BJ (cell line): ENCODE results near the gene GBF1. TPM values are rescaled to one million over a fixed set of nuclear protein-coding genes. Genes with fewer than 3 reads are reported as not detected.

Experiments used
- CTCF ChIA-PET: fragments of 350-600 bp; formaldehyde crosslinking; extraction: SDS; loops from one replicate; lab custom pipeline; 2021; ENCODE audit warnings: antibody characterized with exemption, inconsistent platforms; lab: Yijun Ruan, JAX
- POLR2A ChIA-PET: fragments of 300-600 bp; sonication (Branson Sonifier 250); formaldehyde crosslinking; extraction: SDS; loops from one replicate; lab custom pipeline; 2021; ENCODE audit warnings: antibody characterized with exemption; lab: Charles Lee
- DNase-seq: peaks from one replicate; pipeline ENCODE4 v3.0.0-alpha.2; 2011; ENCODE audit warnings: low read depth
- H3K27me3 ChIP-seq: 2 replicates; pipeline ENCODE4 v1.6.0; 2011; ENCODE audit warnings: low read length; ENCODE audit not compliant: control insufficient read depth, insufficient read depth
- H3K36me3 ChIP-seq: 2 replicates; pipeline ENCODE4 v1.5.1; 2011; ENCODE audit warnings: low read length; ENCODE audit not compliant: control insufficient read depth, insufficient read depth
- H3K4me3 ChIP-seq: 2 replicates; pipeline ENCODE4 v1.5.1; 2011; ENCODE audit warnings: low read depth, mild to moderate bottlenecking, control low read depth, low read length
- polyA plus RNA-seq: library from polyadenylated mRNA; depleted of rRNA; stranded (reverse); fragments of >200 nt; gene quantifications from 2 replicates; pipeline ENCODE4 v1.2.3, GENCODE V29; 2011
- TF ChIP-seq, protein P1 (sequence below): IDR thresholded peaks from 2 replicates; pipeline ENCODE4 v1.5.1; 2011; ENCODE audit warnings: low read depth, mild to moderate bottlenecking, control low read depth, inconsistent platforms, low read length, moderate library complexity; ENCODE audit not compliant: insufficient read depth

GBF1 gene
- polyA plus RNA-seq, 1 experiment, result 28.4 TPM

DNA sequence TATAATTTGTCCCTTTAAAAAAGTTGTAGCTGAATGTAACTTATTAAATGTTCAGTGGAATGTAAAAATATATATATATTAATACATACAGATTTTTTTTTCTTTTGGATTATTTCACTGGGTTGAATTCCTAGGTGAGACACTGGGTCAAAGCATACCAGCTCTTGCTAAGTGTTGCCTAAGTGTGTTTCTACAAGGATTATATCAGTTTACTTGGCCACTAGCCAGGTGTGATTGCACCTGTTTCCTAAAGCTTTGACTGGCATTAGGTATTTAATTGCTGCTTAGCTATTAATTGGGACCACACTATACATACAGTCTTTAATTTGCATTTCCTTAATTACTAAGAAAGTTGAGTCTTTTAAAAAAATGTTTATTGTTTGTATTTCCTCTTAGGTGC is 24.7 kb upstream of the GBF1 start:
- no peak overlapping the region for H3K4me3 ChIP-seq
- no peak for DNase-seq
- TF ChIP-seq, protein P1, sequence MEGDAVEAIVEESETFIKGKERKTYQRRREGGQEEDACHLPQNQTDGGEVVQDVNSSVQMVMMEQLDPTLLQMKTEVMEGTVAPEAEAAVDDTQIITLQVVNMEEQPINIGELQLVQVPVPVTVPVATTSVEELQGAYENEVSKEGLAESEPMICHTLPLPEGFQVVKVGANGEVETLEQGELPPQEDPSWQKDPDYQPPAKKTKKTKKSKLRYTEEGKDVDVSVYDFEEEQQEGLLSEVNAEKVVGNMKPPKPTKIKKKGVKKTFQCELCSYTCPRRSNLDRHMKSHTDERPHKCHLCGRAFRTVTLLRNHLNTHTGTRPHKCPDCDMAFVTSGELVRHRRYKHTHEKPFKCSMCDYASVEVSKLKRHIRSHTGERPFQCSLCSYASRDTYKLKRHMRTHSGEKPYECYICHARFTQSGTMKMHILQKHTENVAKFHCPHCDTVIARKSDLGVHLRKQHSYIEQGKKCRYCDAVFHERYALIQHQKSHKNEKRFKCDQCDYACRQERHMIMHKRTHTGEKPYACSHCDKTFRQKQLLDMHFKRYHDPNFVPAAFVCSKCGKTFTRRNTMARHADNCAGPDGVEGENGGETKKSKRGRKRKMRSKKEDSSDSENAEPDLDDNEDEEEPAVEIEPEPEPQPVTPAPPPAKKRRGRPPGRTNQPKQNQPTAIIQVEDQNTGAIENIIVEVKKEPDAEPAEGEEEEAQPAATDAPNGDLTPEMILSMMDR, result no peak
- ChIA-PET POLR2A (no interaction called here), CTCF (interaction anchor here (1.0 to 5.0 kb wide), 3 partner anchors 11 to 258 kb away, joined by 3 to 35 read pairs (median 3); no protein-coding TSS in a partner anchor)
- peaks cover 14% of the 10 kb centered on the region for H3K27me3 ChIP-seq
- H3K36me3 ChIP-seq, result no peaks in the 10 kb centered on the region

DNA sequence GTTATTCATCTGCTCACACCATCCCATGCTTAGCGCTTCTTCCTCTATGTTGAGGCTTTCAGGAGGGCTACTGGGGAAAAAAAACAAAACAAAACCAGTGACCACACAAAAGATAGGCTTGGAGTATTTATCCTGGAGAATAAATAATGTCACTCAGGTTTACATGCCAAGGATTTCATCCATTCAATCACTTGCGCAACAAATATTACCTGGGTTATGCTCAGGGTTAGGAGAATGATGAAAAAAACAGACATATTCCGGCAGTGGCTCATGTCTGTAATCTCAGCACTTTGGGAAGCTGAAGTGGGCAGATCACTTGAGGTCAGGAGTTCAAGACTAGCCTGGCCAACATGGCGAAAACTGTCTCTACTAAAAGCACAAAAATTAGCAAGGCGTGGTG is 22.5 kb upstream of the GBF1 start:
- ChIA-PET POLR2A (no interaction called here), CTCF (interaction anchor here (1.3 to 5.0 kb wide), 2 partner anchors 8 to 130 kb away, joined by 3 to 35 read pairs; no protein-coding TSS in a partner anchor)
- H3K36me3 ChIP-seq, result no peaks in the 10 kb centered on the region
- no peak overlapping the region for H3K4me3 ChIP-seq
- TF ChIP-seq, protein P1, result no peak
- H3K27me3 ChIP-seq, result peaks cover 17% of the 10 kb centered on the region
- DNase-seq, result no peak

DNA sequence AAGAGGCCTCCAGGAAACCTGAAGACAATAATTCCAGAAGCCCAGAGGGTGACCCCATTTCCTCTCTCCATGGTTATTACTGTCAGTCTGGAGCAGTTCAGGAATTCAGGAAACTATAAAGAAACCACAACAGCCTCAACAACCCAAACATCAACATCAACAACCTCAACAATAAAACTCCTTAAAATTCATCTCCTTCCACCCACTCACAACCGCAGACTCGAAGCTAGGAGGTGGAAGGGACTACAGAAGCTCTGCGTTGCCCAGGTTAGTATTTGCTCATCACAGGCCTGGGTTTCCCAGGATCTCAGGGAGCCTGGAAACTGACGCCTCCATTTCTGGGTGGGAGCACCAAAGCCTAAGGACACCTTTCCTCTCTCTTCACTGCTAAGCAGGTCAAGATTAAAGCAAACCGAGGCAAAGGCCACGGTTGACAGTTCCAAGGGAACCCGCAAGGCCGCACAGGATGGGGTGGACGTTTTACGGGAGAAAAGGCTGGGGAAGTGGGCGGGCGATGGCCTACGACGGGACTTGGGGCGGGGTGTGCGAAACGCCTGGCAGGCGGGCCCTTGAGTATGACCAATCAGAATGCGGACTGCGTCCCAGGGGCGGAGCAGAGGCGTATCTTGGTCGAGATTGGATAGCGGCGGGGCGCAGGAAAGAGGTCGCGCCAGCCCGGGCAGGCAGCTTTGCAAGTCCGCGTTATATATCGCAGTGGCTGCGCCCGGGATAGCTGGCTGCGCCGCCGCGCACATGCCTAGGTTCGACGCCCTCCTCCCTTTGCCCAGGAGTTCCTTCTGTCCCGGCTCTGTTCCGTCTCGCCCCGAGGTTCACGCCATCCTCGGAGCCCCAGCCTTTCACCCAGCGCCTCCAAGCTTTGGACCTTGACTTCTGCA is 19.4 kb upstream of the GBF1 start, which contains the start of gene ELOVL3:
ELOVL3 (plus strand) TSS at position 654 of the 896 bp plus-strand sequence. CDS start 250 bp downstream, outside the sequence.
- peaks cover 25% of the 10 kb centered on the region for H3K27me3 ChIP-seq
- ChIA-PET CTCF (interaction anchor here (1.0 to 17.7 kb wide), 8 partner anchors 57 to 253 kb away, joined by 3 to 658 read pairs (median 14); partner anchors contain the start of gene PPRC1), POLR2A (interaction anchor here (0.6 kb wide), 1 partner anchor 173 kb away, joined by 3 read pairs; no protein-coding TSS in a partner anchor)
- H3K4me3 ChIP-seq, result peak within 1 kb of the TSS; percentile 14; the same call in 1 of the 2 replicates
- TF ChIP-seq, protein P1, result no peak
- DNase-seq, result peak; percentile 73
- no peaks in the 10 kb centered on the region for H3K36me3 ChIP-seq

DNA sequence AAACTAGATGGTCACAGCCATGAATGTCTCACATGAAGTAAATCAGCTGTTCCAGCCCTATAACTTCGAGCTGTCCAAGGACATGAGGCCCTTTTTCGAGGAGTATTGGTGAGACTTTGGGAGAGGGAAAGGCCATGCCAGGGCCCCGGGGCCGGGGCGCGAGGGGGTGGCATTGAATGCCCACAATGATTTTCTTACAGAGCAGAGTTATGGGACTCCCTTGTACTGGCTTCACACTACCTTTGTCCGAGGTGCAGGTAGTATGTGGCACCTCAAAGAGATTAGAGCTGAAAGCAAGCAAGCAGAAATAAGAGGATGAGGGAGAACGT is 18.8 kb upstream of the GBF1 start:
- no peaks in the 10 kb centered on the region for H3K36me3 ChIP-seq
- H3K27me3 ChIP-seq, result peaks cover 20% of the 10 kb centered on the region
- CTCF ChIA-PET, result interaction anchor here (1.0 to 17.7 kb wide), 9 partner anchors 10 to 253 kb away, joined by 3 to 658 read pairs (median 14); no protein-coding TSS in a partner anchor
- TF ChIP-seq, protein P1, result no peak
- H3K4me3 ChIP-seq, result no peak overlapping the region; the same call in 1 of the 2 replicates
- POLR2A ChIA-PET, result no interaction called here
- DNase-seq, result no peak

DNA sequence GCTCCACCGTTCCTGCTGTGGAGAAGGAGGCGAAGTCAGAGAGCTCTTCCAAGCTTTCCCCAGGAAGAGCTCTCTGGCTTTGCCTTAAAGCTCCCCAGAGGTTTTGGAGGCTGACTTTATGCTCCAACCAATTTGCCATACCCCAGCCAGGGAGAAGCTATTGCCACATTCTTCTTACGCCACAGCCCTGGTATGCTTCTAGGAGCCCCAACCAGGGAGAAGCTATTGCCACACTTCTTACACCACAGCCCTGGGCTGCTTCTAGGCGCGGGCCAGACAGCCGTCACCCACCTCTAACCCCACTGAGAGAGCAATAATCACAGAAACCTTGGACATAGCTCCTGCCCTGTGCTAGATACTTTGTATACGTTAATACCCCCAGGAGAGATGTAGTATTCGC is 18.3 kb upstream of the GBF1 start:
- no peak for DNase-seq
- no peak overlapping the region for H3K4me3 ChIP-seq
- ChIA-PET POLR2A (no interaction called here), CTCF (interaction anchor here (0.6 to 17.7 kb wide), 11 partner anchors 9 to 252 kb away, joined by 3 to 658 read pairs (median 7); no protein-coding TSS in a partner anchor)
- H3K27me3 ChIP-seq, result peaks cover 20% of the 10 kb centered on the region
- H3K36me3 ChIP-seq, result no peaks in the 10 kb centered on the region
- TF ChIP-seq, protein P1, result no peak
